H1 (cell line): ENCODE measurements around the gene CSRNP3. TPM values are rescaled to one million over a fixed set of nuclear protein-coding genes. Genes with fewer than 3 reads are reported as not detected.

ENCODE experiments used
- CTCF ChIA-PET: fragments of 300-600 bp; sonication (Branson Sonifier 250); formaldehyde crosslinking; loops from one replicate; lab custom pipeline; 2021; ENCODE audit not compliant: partially characterized antibody; lab: Charles Lee
- POLR2A ChIA-PET: fragments of 300-600 bp; sonication (Branson Sonifier 250); formaldehyde crosslinking; loops from one replicate; lab custom pipeline; 2021; ENCODE audit warnings: inconsistent platforms; ENCODE audit not compliant: partially characterized antibody; lab: Charles Lee
- DNase-seq, 2 experiments: peaks; one replicate each; pipeline versions ENCODE4 v3.0.0 to v3.0.0-alpha.2; 2010 to 2022; ENCODE audit warnings: low spot score in 2 of 2, low read depth in 1 of 2, mixed read lengths in 1 of 2
- FAIRE-seq: peaks from 2 replicates; lab custom pipeline; 2011; peaks lifted over from hg19 to GRCh38; lab: Jason Lieb, UNC
- H2AFZ ChIP-seq: 2 replicates; pipeline ENCODE4 v1.8.1; 2012; ENCODE audit warnings: low read length, inconsistent platforms
- H2AK5ac ChIP-seq: 2 replicates; pipeline ENCODE4 v1.6.1; 2013; ENCODE audit warnings: low read depth, low read length
- H2BK120ac ChIP-seq: replicated peaks from 2 replicates; pipeline ENCODE3; 2013; ENCODE audit warnings: low read depth, low read length, inconsistent platforms
- H2BK12ac ChIP-seq: 2 replicates; pipeline ENCODE4 v1.6.1; 2013; ENCODE audit warnings: low read depth, low read length
- H2BK15ac ChIP-seq: 2 replicates; pipeline ENCODE4 v1.6.1; 2013; ENCODE audit warnings: low read length
- H2BK20ac ChIP-seq: 2 replicates; pipeline ENCODE4 v1.6.1; 2013; ENCODE audit warnings: low read length
- H2BK5ac ChIP-seq: 2 replicates; pipeline ENCODE4 v1.6.1; 2013; ENCODE audit warnings: low read depth, low read length
- H3K14ac ChIP-seq: 2 replicates; pipeline ENCODE4 v1.6.1; 2013; ENCODE audit warnings: inconsistent platforms; ENCODE audit not compliant: insufficient read length
- H3K18ac ChIP-seq: 2 replicates; pipeline ENCODE4 v1.6.1; 2013; ENCODE audit warnings: low read length; ENCODE audit errors: extremely low read depth
- H3K23ac ChIP-seq: 2 replicates; pipeline ENCODE4 v1.6.1; 2013; ENCODE audit warnings: inconsistent platforms; ENCODE audit not compliant: insufficient read length
- H3K23me2 ChIP-seq: 2 replicates; pipeline ENCODE4 v1.6.1; 2013; ENCODE audit warnings: low read depth, low read length
- H3K27ac ChIP-seq: 2 replicates; pipeline ENCODE4 v1.6.1; 2011; ENCODE audit warnings: low read depth, low read length, inconsistent platforms
- H3K27me3 ChIP-seq, 4 experiments: replicated peaks in 1 of 4; 1 replicate in 1 of 4; 2 replicates in 3 of 4; pipeline versions ENCODE4 v1.6.1 to v1.8.1; 2011 to 2013; ENCODE audit warnings: low read length in 3 of 4, mild to moderate bottlenecking in 3 of 4, inconsistent platforms in 2 of 4, mixed read lengths in 2 of 4, moderate library complexity in 1 of 4; ENCODE audit not compliant: control insufficient read depth in 3 of 4, insufficient read depth in 3 of 4; ENCODE audit errors: extremely low read depth in 1 of 4
- H3K36me3 ChIP-seq, 4 experiments: 2 replicates each; pipeline versions ENCODE4 v1.6.1 to v1.8.1; 2011 to 2013; ENCODE audit warnings: mild to moderate bottlenecking in 4 of 4, low read length in 3 of 4, moderate library complexity in 2 of 4, control low read depth in 1 of 4, inconsistent platforms in 1 of 4; ENCODE audit not compliant: insufficient read depth in 4 of 4, control insufficient read depth in 2 of 4
- H3K4ac ChIP-seq: replicated peaks from 2 replicates; pipeline ENCODE3; 2013; ENCODE audit warnings: low read length, low read depth, mixed read lengths, inconsistent platforms; ENCODE audit not compliant: insufficient read length
- H3K4me1 ChIP-seq, 4 experiments: replicated peaks in 1 of 4; 1 replicate in 1 of 4; 2 replicates in 3 of 4; pipeline versions ENCODE4 v1.6.1 to v1.8.1; 2011 to 2013; ENCODE audit warnings: low read length in 3 of 4, inconsistent platforms in 2 of 4, mixed read lengths in 1 of 4; ENCODE audit not compliant: insufficient read depth in 4 of 4, control insufficient read depth in 3 of 4
- H3K4me2 ChIP-seq, 2 experiments: 2 replicates each; pipeline versions ENCODE4 v1.6.1 to v1.8.1; 2011 to 2013; ENCODE audit warnings: low read depth in 2 of 2, low read length in 2 of 2, control low read depth in 1 of 2, inconsistent platforms in 1 of 2, mild to moderate bottlenecking in 1 of 2; ENCODE audit not compliant: insufficient read depth in 1 of 2
- H3K4me3 ChIP-seq, 4 experiments: fragments of 200-600, 300-600 bp in 1 of 4; sonication (generic), shearing (Covaris generic), sonication (Bioruptor Twin) in 1 of 4; 2 replicates each; pipeline versions ENCODE4 v1.5.1 to v1.8.1; 2011 to 2016; ENCODE audit warnings: low read length in 4 of 4, low read depth in 3 of 4, control low read depth in 2 of 4, inconsistent platforms in 2 of 4, mild to moderate bottlenecking in 2 of 4, mixed read lengths in 1 of 4, moderate library complexity in 1 of 4; ENCODE audit not compliant: insufficient read depth in 2 of 4; ENCODE audit errors: extremely low read depth in 1 of 4
- H3K56ac ChIP-seq: replicated peaks from 2 replicates; pipeline ENCODE3; 2013; ENCODE audit warnings: low read depth, mild to moderate bottlenecking, mixed read lengths, low read length, inconsistent platforms; ENCODE audit not compliant: insufficient read length
- H3K79me1 ChIP-seq: 2 replicates; pipeline ENCODE4 v1.6.1; 2013; ENCODE audit warnings: low read depth, low read length, control low read depth
- H3K79me2 ChIP-seq, 2 experiments: 2 replicates each; pipeline versions ENCODE4 v1.6.1 to v1.8.1; 2012 to 2013; ENCODE audit warnings: low read length in 2 of 2, mild to moderate bottlenecking in 2 of 2, inconsistent platforms in 1 of 2; ENCODE audit not compliant: insufficient read depth in 2 of 2, control insufficient read depth in 1 of 2
- H3K9ac ChIP-seq, 4 experiments: replicated peaks in 1 of 4; 1 replicate in 1 of 4; 2 replicates in 3 of 4; pipeline versions ENCODE4 v1.6.1 to v1.8.1; 2011 to 2013; ENCODE audit warnings: low read depth in 3 of 4, low read length in 3 of 4, control low read depth in 2 of 4, mild to moderate bottlenecking in 2 of 4, moderate library complexity in 2 of 4, inconsistent platforms in 1 of 4; ENCODE audit errors: extremely low read depth in 1 of 4
- H3K9me3 ChIP-seq, 2 experiments: 2 replicates each; pipeline versions ENCODE4 v1.6.1 to v1.8.1; 2012 to 2013; ENCODE audit warnings: mild to moderate bottlenecking in 2 of 2, moderate library complexity in 2 of 2, control low read depth in 1 of 2, inconsistent platforms in 1 of 2, low read depth in 1 of 2, low read length in 1 of 2, mixed read lengths in 1 of 2; ENCODE audit not compliant: insufficient read depth in 2 of 2
- H4K20me1 ChIP-seq, 2 experiments: replicated peaks in 1 of 2; 2 replicates each; pipeline versions ENCODE3 to v1.8.1; 2011 to 2013; ENCODE audit warnings: inconsistent platforms in 2 of 2, low read length in 2 of 2, mild to moderate bottlenecking in 1 of 2; ENCODE audit not compliant: insufficient read depth in 2 of 2, control insufficient read depth in 1 of 2
- H4K5ac ChIP-seq: 2 replicates; pipeline ENCODE4 v1.6.1; 2013; ENCODE audit warnings: low read length, low read depth, mixed read lengths, inconsistent platforms; ENCODE audit not compliant: insufficient read length
- H4K8ac ChIP-seq: 2 replicates; pipeline ENCODE4 v1.8.0; 2013; ENCODE audit warnings: mild to moderate bottlenecking, moderate library complexity, low read length, inconsistent platforms; ENCODE audit not compliant: insufficient read depth; ENCODE audit errors: extremely low read depth
- H4K91ac ChIP-seq: replicated peaks from 2 replicates; pipeline ENCODE3; 2013; ENCODE audit warnings: low read length, mixed read lengths, inconsistent platforms; ENCODE audit not compliant: insufficient read length
- ATF2 ChIP-seq: IDR thresholded peaks from 2 replicates; pipeline ENCODE4 v1.6.1; 2012; ENCODE audit warnings: low read length, inconsistent platforms
- CTCF ChIP-seq, 3 experiments: IDR thresholded peaks; 1 replicate in 2 of 3; 2 replicates in 1 of 3; pipeline versions ENCODE4 v1.5.1 to v1.6.1; 2011; ENCODE audit warnings: low read length in 3 of 3, mild to moderate bottlenecking in 3 of 3, inconsistent platforms in 2 of 3, low read depth in 1 of 3, moderate library complexity in 1 of 3; ENCODE audit not compliant: insufficient read depth in 1 of 3; ENCODE audit errors: control extremely low read depth in 1 of 3
- E2F6 ChIP-seq: IDR thresholded peaks from 2 replicates; pipeline ENCODE4 v1.6.1; 2012; ENCODE audit warnings: inconsistent platforms
- JUND ChIP-seq: IDR thresholded peaks from 2 replicates; pipeline ENCODE4 v1.6.1; 2011; ENCODE audit warnings: mild to moderate bottlenecking, improper control_type of control experiment, low read length
- RXRA ChIP-seq: IDR thresholded peaks from 2 replicates; pipeline ENCODE4 v1.6.1; 2011; ENCODE audit warnings: low read depth, mild to moderate bottlenecking, low read length, moderate library complexity; ENCODE audit not compliant: insufficient read depth
- SIRT6 ChIP-seq: IDR thresholded peaks from one replicate; pipeline ENCODE4 v1.7.1; 2012; ENCODE audit warnings: low read length, inconsistent platforms
- TAF7 ChIP-seq: optimal IDR thresholded peaks from 2 replicates; pipeline ENCODE3; 2011; ENCODE audit warnings: low read depth, mild to moderate bottlenecking, inconsistent platforms, low read length, moderate library complexity, borderline replicate concordance
- TBP ChIP-seq: IDR thresholded peaks from 2 replicates; pipeline ENCODE4 v1.6.1; 2011; ENCODE audit warnings: low read depth, low read length, improper control_type of control experiment
- WGBS, 2 experiments: shearing (Covaris generic) in 1 of 2; methylation state at CpG; one replicate each; pipeline versions ENCODE4 v1.1.6 to v1.1.7; 2013 to 2015; ENCODE audit warnings: low lambda C conversion rate in 2 of 2, mixed read lengths in 2 of 2, inconsistent platforms in 1 of 2, low coverage in 1 of 2, missing lambda C conversion rate in 1 of 2; ENCODE audit not compliant: insufficient replicate concordance in 2 of 2, insufficient coverage in 1 of 2, insufficient read length in 1 of 2; ENCODE audit errors: extremely low coverage in 1 of 2, missing lambda C conversion rate in 1 of 2; 5-methylcytosine and 5-hydroxymethylcytosine counted together
- polyA plus RNA-seq, 7 experiments: library from polyadenylated mRNA; depleted of rRNA in 3 of 7; stranded (reverse) in 5 of 7; unstranded in 2 of 7; fragments of >200 nt in 5 of 7; fragments of 200-250 nt in 2 of 7; gene quantifications; 1 replicate in 5 of 7; 2 replicates in 1 of 7; 4 replicates in 1 of 7; pipeline versions ENCODE4 v1.2.1 to v1.2.3, GENCODE V29; 2011 to 2013; ENCODE audit warnings: missing spikeins in 2 of 7, mixed read lengths in 2 of 7
- total RNA-seq: library from RNA; stranded (reverse); fragmentation: NEBNext Ultra II Directional; extraction: Animal tissue kit (Norgen Biotek cat#: 25700); gene quantifications from 2 replicates; pipeline ENCODE4 v1.2.1, GENCODE V29; 2021

CSRNP3 gene
- total and polyA plus RNA-seq, 2 of the 8 experiments (the other 6 are each of a cell fraction or from before 2014, with no cell fraction given) = 1.3 to 6.5 TPM

- H3K14ac ChIP-seq = no peak overlapping the region
- no peak overlapping the region for H2AFZ ChIP-seq
- no peak overlapping the region for H4K8ac ChIP-seq
- no peak overlapping the region for H2AK5ac ChIP-seq
- no peaks in the 10 kb centered on the region for H3K4me1 ChIP-seq
- H4K5ac ChIP-seq = no peak overlapping the region
- H2BK15ac ChIP-seq = no peak overlapping the region
- no peak overlapping the region for H3K4me3 ChIP-seq
- no peak overlapping the region for H2BK120ac ChIP-seq
- no peak overlapping the region for H3K27ac ChIP-seq
- ChIA-PET POLR2A (no interaction called here), CTCF (interaction anchor here (0.5 to 0.8 kb wide), 3 partner anchors 12 to 1321 kb away, joined by 3 read pairs; no protein-coding TSS in a partner anchor)
- DNase-seq (no peak), FAIRE-seq (no peak)
- no peaks in the 10 kb centered on the region for H3K79me2 ChIP-seq
- H3K4me2 ChIP-seq = no peak overlapping the region
- H3K18ac ChIP-seq = no peak overlapping the region
- H2BK20ac ChIP-seq = no peak overlapping the region
- H3K9ac ChIP-seq = no peak overlapping the region
- H3K56ac ChIP-seq = no peak overlapping the region
- no peak overlapping the region for H2BK5ac ChIP-seq
- H3K9me3 ChIP-seq = peaks cover 12 to 16% of the 10 kb centered on the region in 2 experiments; a peak in 3 of 4 replicates
- H3K23ac ChIP-seq = no peak overlapping the region
- no peaks in the 10 kb centered on the region for H3K79me1 ChIP-seq
- H3K36me3 ChIP-seq = peaks cover 0 to 3% (median 2%) of the 10 kb centered on the region in 4 experiments; a peak in 2 of 8 replicates
- H3K4ac ChIP-seq = no peak overlapping the region
- H3K27me3 ChIP-seq = no peaks in the 10 kb centered on the region
- no peaks in the 10 kb centered on the region for H4K20me1 ChIP-seq
- 95% methylated on average over 4 of the region's 4 CpGs; no CpG with 5 or more reads in 1 of the 2 experiments for WGBS, 2 experiments
- H4K91ac ChIP-seq = no peak overlapping the region
- no peak overlapping the region for H2BK12ac ChIP-seq
- no peaks in the 10 kb centered on the region for H3K23me2 ChIP-seq
- TF ChIP-seq TAF7 (no peak), SIRT6 (no peak), ATF2 (no peak), TBP (no peak), CTCF (IDR thresholded peaks at IDR 0.05; ENCODE audit: control extremely low read depth in 1 of 3, insufficient read depth in 1 of 3, low read depth in 1 of 3, low read length in 3 of 3) (no peak), E2F6 (no peak), JUND (no peak), RXRA (no peak)
Observed at GRCh38 chr2:165587335-165587938, 117.9 kb downstream of the CSRNP3 start.
